Umbilical cord (tissue), 2 donors: ENCODE data around the gene APEX2. TPM values are rescaled to one million over a fixed set of nuclear protein-coding genes. Genes with fewer than 3 reads are reported as not detected.
"Not testable (repeated sequence)": the region's sequence is repeated elsewhere in the genome, so short reads cannot be mapped to it uniquely, and the experiment has no call there.

Source experiments
- DNase-seq: peaks from one replicate; pipeline ENCODE4 v3.0.0-alpha.2; 2015; ENCODE audit warnings: low spot score
- total RNA-seq: library from RNA; depleted of rRNA; stranded (reverse); fragments of >200 nt; gene quantifications from one replicate; pipeline ENCODE4 v1.2.3, GENCODE V29; 2014; ENCODE audit warnings: low replicate concordance; ENCODE audit not compliant: insufficient read depth

Gene APEX2
- total RNA-seq: 4.3 TPM

- DNase-seq: peak; percentile 97
Observed at GRCh38 chrX:54999717-55000598, at the start of gene APEX2. TSS of gene APEX2 (plus strand) at chrX:55000363. CDS start at chrX:55000423, 60 bp downstream.

DNA sequence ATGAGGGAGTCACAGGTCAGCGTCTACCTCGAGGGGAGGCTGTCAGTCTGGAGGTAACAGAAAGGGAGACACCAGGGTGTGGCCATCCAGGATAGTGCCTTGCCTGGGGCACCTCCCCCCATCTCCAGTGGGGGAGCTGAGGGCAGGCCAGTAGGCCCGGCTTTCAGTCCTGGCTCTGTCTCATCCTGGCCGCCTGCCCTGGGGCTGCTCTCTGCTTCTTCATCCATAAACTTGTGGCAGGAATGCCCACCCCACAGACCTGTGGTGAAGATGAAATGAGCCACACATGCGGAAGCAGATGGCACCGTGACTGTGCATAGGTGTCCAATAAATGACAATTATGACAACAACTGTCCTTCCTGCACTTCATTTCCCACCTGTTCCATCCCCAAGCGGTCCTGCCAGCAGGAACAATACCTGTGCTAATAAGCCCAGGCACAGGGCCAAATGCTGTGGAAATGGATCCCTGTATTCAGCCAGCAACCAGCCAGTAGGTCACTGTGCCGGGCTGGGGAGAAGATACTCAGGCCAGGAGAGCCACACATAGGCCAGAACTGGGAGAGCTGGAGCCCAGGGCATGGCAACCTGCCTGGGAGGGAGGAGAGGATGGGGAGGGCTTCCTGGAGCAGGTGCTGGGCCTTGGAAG is 49.3 kb upstream of the APEX2 start:
- no peak for DNase-seq

- DNase-seq: no peak
Observed at GRCh38 chrX:54961750-54962149, 38.4 kb upstream of the APEX2 start.

GRCh38 chrX:54964766-54965497 is 35.2 kb upstream of the APEX2 start:
- DNase-seq: no peak

DNA sequence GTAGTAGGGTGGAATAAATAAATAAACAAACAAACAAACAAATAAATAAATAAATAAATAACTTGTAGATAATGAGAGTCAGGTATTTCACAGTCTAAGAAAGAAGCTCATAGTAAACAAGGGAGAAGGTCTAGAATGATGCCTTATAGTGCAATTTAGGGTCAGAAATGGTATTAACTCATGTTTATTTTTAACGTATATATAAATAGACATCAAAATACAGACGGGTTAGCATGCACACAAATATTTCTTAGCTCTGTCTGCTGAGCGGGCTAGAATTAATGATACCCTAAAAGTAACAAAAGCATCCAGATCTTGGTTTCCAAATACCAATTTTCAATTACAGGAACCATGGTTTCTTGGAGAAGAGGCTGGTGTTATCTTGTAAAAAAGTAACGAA is 22.8 kb upstream of the APEX2 start:
- DNase-seq: no peak

DNA sequence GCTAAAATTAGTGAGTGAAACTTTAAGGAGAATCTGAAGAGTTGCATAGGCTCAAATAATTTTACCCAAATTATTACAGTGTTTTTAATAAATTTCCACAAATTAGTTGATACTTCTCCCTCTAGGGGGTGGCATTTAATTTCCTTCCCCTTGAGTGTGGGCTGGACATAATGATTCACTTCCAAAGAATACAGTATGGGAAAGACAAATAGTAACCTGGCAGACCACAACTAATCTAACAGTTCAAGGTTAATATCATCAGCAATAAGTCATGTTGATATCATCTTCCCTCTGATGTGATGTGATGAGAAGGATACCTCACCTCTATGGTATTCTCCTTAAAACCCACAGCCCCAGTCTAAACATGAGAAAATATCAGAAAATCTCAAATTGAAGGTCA is 21.7 kb upstream of the APEX2 start:
- DNase-seq: no peak

DNA sequence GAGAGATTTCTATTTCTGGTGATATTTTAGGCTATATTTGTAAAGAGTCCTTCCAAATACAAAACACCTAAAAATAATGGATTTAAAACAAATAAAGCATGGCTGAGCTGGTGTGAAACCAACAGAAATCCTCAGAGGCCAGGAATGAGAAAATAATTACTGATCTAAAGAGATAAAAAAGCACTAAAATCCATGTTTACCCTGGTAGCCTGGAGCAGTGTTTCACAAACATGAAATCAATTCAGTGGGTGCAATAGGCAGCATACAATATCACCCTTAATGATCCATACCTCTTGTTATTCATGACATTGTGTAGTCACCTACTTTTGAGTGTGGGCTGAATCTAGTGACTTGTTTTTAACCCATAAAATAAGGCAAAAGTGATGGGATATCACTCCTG is 20.7 kb upstream of the APEX2 start:
- DNase-seq: no peak

DNA sequence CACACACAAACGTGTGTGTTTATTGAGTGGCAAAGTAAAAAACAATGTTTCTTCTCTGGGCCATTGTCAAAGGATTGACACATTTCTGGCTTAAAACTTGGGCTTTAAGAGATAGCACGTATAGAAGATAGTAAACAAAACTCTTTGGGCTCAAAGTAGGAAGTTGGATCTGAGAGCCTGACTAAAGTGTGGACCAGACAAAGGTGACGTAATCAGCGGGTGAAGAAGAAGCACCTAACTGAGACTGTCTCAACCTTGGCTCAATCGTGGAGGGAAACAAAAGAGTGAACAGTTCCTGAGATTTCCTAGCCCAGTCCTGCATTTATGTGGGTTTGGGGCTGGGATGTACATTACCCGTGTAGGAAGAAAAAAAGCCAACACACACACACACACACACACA is 19.8 kb upstream of the APEX2 start:
- DNase-seq: no peak

DNA sequence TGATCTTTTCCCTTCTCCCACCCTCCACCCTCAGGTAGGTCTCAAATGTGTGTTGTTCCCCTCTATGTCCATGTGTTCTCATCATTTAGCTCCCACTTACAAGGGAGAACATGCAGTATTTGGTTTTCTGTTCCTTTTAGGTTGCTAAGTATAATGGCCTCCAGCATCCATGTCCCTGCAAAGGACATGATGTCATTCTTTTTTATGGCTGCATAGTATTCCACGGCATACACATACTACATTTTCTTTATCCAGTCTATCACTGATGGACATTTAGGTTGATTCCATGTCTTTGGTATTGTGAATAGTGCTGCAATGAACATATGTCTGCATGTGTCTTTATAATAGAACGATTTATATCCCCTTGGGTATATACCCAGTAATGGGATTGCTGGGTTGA is 16.9 kb upstream of the APEX2 start:
- DNase-seq: not testable (repeated sequence)

GRCh38 chrX:54991706-54992105 is 8.5 kb upstream of the APEX2 start:
- DNase-seq: no peak

- DNase-seq: no peak
Observed at GRCh38 chrX:54992911-54993622, 7.1 kb upstream of the APEX2 start.

GRCh38 chrX:54994099-54994498 is 6.1 kb upstream of the APEX2 start, which contains the start of gene PFKFB1:
TSS of gene PFKFB1 (minus strand) at chrX:54994188. CDS start at chrX:54994007, 181 bp downstream.
- DNase-seq: no peak

GRCh38 chrX:54994668-54995351 is 5.4 kb upstream of the APEX2 start:
- DNase-seq: no peak

DNA sequence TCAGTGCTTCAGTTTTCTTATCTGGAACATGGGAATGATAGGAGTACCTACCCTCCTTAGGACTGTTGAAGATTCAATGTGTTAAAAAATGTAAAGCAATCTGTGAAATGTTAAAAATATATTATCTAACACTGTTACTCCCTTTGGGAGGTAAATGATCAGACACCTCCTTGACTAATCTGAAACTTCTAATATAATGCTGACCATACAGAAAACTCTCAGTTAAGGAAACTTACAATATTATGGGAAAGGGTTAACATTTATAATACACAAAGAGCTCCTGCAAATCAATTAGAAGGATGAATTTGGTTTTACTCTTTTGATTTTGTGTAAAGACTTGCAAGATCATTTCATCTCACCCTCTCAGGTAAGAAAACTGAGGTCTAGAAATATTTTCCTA is 4.5 kb upstream of the APEX2 start:
- DNase-seq: no peak

GRCh38 chrX:55004231-55004630 is 4.1 kb downstream of the APEX2 start:
- DNase-seq: no peak

- no peak for DNase-seq
Observed at GRCh38 chrX:55005256-55005655, 5.1 kb downstream of the APEX2 start.

DNA sequence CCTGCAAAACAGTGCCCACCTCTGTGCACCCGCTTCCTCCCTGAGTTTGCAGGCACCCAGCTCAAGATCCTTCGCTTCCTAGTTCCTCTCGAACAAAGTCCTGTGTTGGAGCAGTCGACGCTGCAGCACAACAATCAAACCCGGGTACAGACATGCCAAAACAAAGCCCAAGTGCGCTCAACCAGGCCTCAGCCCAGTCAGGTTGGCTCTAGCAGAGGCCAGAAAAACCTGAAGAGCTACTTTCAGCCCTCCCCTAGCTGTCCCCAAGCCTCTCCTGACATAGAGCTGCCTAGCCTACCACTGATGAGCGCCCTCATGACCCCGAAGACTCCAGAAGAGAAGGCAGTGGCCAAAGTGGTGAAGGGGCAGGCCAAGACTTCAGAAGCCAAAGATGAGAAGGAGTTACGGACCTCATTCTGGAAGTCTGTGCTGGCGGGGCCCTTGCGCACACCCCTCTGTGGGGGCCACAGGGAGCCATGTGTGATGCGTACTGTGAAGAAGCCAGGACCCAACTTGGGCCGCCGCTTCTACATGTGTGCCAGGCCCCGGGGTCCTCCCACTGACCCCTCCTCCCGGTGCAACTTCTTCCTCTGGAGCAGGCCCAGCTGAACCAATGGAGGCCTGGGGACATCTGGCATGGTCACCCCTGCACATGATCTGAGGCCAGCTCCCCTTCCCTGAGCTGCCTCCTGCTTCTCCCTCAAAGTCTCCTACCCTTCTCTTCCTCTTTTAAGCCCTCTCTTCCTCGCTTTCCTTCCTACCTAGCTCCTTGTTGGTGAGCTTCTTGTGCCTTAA is 6.9 kb downstream of the APEX2 start:
- peak; percentile 9 for DNase-seq

- peak; percentile 31 for DNase-seq
Observed at GRCh38 chrX:55007656-55008055, 7.5 kb downstream of the APEX2 start.

DNA sequence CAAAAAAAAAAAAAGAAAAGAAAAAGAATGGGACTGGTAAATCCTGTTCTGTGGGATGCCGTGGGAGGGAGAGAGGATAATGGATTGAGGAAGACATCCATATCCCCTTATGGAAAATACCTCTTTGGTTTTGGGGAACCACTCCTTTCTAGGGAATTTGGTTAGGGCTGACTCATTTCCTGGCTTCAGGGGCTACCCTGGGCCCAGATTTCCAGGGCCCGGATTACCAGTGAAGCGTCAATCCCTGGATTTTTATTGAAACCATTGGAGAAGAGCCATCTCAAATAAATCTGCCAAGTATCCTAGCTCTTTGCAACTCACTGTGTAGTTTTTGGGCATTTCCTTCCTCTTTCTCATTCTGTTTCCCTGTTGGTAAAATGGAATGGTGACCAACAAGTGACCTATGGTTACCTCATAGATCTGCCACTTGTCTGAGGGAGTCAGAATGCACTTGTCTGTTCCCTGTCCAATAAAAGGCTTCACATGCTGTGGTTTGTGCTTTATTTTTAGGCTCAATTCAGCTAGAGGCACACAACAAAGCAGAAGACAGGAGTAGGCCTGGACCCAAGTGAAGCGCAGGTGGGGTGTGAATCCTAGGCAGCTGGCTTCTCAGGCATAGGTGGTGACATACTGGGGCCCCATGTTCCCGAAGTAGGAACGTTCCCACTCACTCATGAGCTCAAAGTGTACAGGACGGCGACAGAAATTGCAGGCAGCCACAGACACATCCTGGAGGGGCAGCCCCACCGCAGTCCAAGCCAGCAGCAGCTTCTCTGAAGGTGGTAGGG is 8.6 kb downstream of the APEX2 start:
- DNase-seq: peak; percentile 29
